Osteocyte (in vitro differentiated cells): ENCODE results near the gene RARB. TPM values are rescaled to one million over a fixed set of nuclear protein-coding genes. Genes with fewer than 3 reads are reported as not detected.

Source experiments
- DNase-seq: peaks from one replicate; pipeline ENCODE4 v3.0.0; 2021; ENCODE audit warnings: mixed read lengths; ENCODE audit not compliant: unreplicated experiment; ENCODE audit errors: extremely low spot score
- H3K27ac Mint-ChIP-seq: one replicate; pipeline ENCODE4 v1.8.0; 2021; ENCODE audit warnings: mild to moderate bottlenecking, mixed read lengths; ENCODE audit not compliant: unreplicated experiment
- H3K27me3 Mint-ChIP-seq: one replicate; pipeline ENCODE4 v1.8.0; 2021; ENCODE audit warnings: mixed read lengths; ENCODE audit not compliant: unreplicated experiment
- H3K36me3 Mint-ChIP-seq: one replicate; pipeline ENCODE4 v1.8.0; 2021; ENCODE audit warnings: mixed read lengths; ENCODE audit not compliant: unreplicated experiment
- H3K4me1 Mint-ChIP-seq: one replicate; pipeline ENCODE4 v1.8.0; 2021; ENCODE audit warnings: mixed read lengths; ENCODE audit not compliant: unreplicated experiment
- H3K4me3 Mint-ChIP-seq: one replicate; pipeline ENCODE4 v1.8.0; 2021; ENCODE audit warnings: mild to moderate bottlenecking, moderate library complexity, mixed read lengths; ENCODE audit not compliant: unreplicated experiment
- H3K9me3 Mint-ChIP-seq: one replicate; pipeline ENCODE4 v1.8.0; 2021; ENCODE audit warnings: mixed read lengths; ENCODE audit not compliant: unreplicated experiment
- CTCF ChIP-seq: fragments of 200-600 bp; sonication (generic); IDR thresholded peaks from 2 replicates; pipeline ENCODE4 v1.5.0; 2021; ENCODE audit warnings: antibody characterized with exemption, mild to moderate bottlenecking, moderate library complexity
- total RNA-seq: library from RNA; stranded (reverse); gene quantifications from 2 replicates; pipeline ENCODE4 v1.2.1, GENCODE V29; 2021

The RARB gene
- total RNA-seq, 1 donor from 2014 or later = 4.8 TPM

GRCh38 chr3:25430287-25430934 is 2.3 kb downstream of the RARB start:
- no peaks in the 10 kb centered on the region for H3K9me3 Mint-ChIP-seq
- H3K27ac Mint-ChIP-seq = peak overlapping the region; percentile 91
- peak overlapping the region; percentile 87 for H3K4me3 Mint-ChIP-seq
- no peaks in the 10 kb centered on the region for H3K36me3 Mint-ChIP-seq
- no peak for DNase-seq
- no peaks in the 10 kb centered on the region for H3K27me3 Mint-ChIP-seq
- peaks cover 91% of the 10 kb centered on the region for H3K4me1 Mint-ChIP-seq
- TF ChIP-seq CTCF = no peak

- peak overlapping the region; percentile 56 for H3K4me3 Mint-ChIP-seq
- H3K27me3 Mint-ChIP-seq = no peaks in the 10 kb centered on the region
- H3K36me3 Mint-ChIP-seq = no peaks in the 10 kb centered on the region
- peak overlapping the region; percentile 91 for H3K27ac Mint-ChIP-seq
- peaks cover 83% of the 10 kb centered on the region for H3K4me1 Mint-ChIP-seq
- no peak for TF ChIP-seq CTCF
- DNase-seq = no peak
- H3K9me3 Mint-ChIP-seq = no peaks in the 10 kb centered on the region
These were observed 3.1 kb downstream of the RARB start for GRCh38 chr3:25430935-25431770.

GRCh38 chr3:25432176-25432720 is 4.2 kb downstream of the RARB start:
- H3K36me3 Mint-ChIP-seq = no peaks in the 10 kb centered on the region
- H3K27ac Mint-ChIP-seq = peak overlapping the region; percentile 91
- TF ChIP-seq CTCF = no peak
- H3K4me1 Mint-ChIP-seq = peaks cover 72% of the 10 kb centered on the region
- H3K27me3 Mint-ChIP-seq = no peaks in the 10 kb centered on the region
- H3K4me3 Mint-ChIP-seq = peak overlapping the region; percentile 51
- no peak for DNase-seq
- no peaks in the 10 kb centered on the region for H3K9me3 Mint-ChIP-seq

GRCh38 chr3:25433106-25433505 is 5.0 kb downstream of the RARB start:
- no peak for TF ChIP-seq CTCF
- Mint-ChIP-seq H3K27ac (peak overlapping the region; percentile 48), H3K36me3 (no peaks in the 10 kb centered on the region), H3K4me3 (no peak overlapping the region), H3K9me3 (no peaks in the 10 kb centered on the region), H3K4me1 (peaks cover 67% of the 10 kb centered on the region), H3K27me3 (no peaks in the 10 kb centered on the region)
- no peak for DNase-seq

GRCh38 chr3:25433868-25434267 is 5.8 kb downstream of the RARB start:
- DNase-seq = no peak
- no peaks in the 10 kb centered on the region for H3K9me3 Mint-ChIP-seq
- no peaks in the 10 kb centered on the region for H3K27me3 Mint-ChIP-seq
- peaks cover 67% of the 10 kb centered on the region for H3K4me1 Mint-ChIP-seq
- peak overlapping the region; percentile 48 for H3K27ac Mint-ChIP-seq
- no peaks in the 10 kb centered on the region for H3K36me3 Mint-ChIP-seq
- no peak for TF ChIP-seq CTCF
- no peak overlapping the region for H3K4me3 Mint-ChIP-seq
